ENCODE measurements around the gene GPR15.

Gene GPR15

DNA sequence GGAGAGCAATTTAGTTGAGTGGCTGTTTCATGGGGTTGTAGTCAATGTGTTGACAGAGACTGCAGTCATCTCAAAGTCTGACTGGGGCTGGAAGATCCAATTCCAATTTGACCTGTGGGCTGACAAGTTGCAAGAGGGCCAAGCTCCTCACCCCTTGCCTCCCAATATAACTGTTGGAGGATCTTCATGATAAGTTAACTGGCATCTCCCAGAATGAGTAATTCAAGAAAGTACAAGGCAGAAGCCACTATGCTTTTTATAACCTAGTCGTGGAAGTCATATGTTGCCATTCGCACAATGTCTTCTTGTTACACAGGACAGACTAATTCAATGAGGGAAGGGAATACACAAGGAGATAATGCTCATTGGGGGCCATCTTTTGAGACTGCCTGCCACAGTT, 29.1 kb downstream of the GPR15 start:
- Histone ChIP-seq H3K4me3 (replicated peaks; ENCODE audit: low read depth, low read length) (peak overlapping the region; percentile 69), H3K36me3 (ENCODE audit: control insufficient read depth, insufficient read depth, low read length) (no peaks in the 10 kb centered on the region), H3K27me3 (replicated peaks; ENCODE audit: control insufficient read depth, insufficient read depth, low read length) (no peaks in the 10 kb centered on the region)
- peak; percentile 44 for DNase-seq (ENCODE audit: extremely low read depth, insufficient read length)
- TF ChIP-seq, protein P1, sequence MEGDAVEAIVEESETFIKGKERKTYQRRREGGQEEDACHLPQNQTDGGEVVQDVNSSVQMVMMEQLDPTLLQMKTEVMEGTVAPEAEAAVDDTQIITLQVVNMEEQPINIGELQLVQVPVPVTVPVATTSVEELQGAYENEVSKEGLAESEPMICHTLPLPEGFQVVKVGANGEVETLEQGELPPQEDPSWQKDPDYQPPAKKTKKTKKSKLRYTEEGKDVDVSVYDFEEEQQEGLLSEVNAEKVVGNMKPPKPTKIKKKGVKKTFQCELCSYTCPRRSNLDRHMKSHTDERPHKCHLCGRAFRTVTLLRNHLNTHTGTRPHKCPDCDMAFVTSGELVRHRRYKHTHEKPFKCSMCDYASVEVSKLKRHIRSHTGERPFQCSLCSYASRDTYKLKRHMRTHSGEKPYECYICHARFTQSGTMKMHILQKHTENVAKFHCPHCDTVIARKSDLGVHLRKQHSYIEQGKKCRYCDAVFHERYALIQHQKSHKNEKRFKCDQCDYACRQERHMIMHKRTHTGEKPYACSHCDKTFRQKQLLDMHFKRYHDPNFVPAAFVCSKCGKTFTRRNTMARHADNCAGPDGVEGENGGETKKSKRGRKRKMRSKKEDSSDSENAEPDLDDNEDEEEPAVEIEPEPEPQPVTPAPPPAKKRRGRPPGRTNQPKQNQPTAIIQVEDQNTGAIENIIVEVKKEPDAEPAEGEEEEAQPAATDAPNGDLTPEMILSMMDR (IDR thresholded peaks at IDR 0.05; ENCODE audit: insufficient read depth, low read length, poor library complexity, severe bottlenecking), result no peak

DNA sequence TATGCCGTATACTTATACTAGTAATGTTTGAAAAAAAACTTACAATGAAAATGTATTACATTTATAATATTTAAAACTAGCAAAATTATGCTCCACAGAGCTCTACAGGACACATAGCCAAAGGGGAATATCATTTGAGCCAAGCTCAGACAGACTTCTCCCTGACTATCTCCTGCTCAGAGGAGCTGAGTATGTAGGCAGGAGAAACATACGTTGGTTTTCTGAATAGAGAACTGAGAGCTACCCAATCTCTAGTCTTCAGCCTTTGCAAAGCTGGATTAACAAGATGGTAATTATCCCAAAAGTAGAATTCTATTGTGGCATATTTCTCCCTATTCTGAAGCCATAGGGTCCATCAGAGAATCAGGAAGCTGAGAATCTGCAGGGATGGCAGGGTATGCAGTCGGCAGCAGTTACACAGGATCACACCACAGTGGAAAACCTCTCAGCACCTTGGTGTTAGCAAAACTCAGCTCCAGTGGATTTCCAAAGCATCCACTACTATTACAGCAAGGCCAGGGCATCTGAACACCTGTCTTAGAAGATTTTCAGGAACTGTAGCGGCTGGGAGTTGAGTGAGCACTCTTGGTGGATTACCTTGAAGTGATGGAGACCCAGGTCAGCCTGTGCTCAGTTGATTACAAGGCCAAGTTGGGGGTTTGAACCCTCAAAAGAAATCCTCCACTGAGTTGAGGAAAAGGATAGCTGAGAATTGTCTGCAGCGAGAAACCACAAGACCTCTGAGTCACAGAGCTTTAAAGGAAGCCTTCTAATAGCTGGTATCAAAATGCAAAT, 30.1 kb downstream of the GPR15 start:
- Histone ChIP-seq H3K36me3 (ENCODE audit: control insufficient read depth, insufficient read depth, low read length) (no peaks in the 10 kb centered on the region), H3K4me3 (replicated peaks; ENCODE audit: low read depth, low read length) (peak overlapping the region; percentile 69), H3K27me3 (replicated peaks; ENCODE audit: control insufficient read depth, insufficient read depth, low read length) (no peaks in the 10 kb centered on the region)
- TF ChIP-seq, protein P1 (IDR thresholded peaks at IDR 0.05; ENCODE audit: insufficient read depth, low read length, poor library complexity, severe bottlenecking), result no peak
- peak; percentile 41 for DNase-seq (ENCODE audit: extremely low read depth, insufficient read length)

- no peaks in the 10 kb centered on the region for H3K27me3 ChIP-seq (replicated peaks; ENCODE audit: control insufficient read depth, insufficient read depth, low read length)
- H3K36me3 ChIP-seq (ENCODE audit: control insufficient read depth, insufficient read depth, low read length), result no peaks in the 10 kb centered on the region
- peak overlapping the region; percentile 69 for H3K4me3 ChIP-seq (replicated peaks; ENCODE audit: low read depth, low read length)
- TF ChIP-seq, protein P1 (IDR thresholded peaks at IDR 0.05; ENCODE audit: insufficient read depth, low read length, poor library complexity, severe bottlenecking), result no peak
- peak; percentile 78 for DNase-seq (ENCODE audit: extremely low read depth, insufficient read length)
Measured at GRCh38 chr3:98563661-98564281, 32.0 kb downstream of the GPR15 start.

DNA sequence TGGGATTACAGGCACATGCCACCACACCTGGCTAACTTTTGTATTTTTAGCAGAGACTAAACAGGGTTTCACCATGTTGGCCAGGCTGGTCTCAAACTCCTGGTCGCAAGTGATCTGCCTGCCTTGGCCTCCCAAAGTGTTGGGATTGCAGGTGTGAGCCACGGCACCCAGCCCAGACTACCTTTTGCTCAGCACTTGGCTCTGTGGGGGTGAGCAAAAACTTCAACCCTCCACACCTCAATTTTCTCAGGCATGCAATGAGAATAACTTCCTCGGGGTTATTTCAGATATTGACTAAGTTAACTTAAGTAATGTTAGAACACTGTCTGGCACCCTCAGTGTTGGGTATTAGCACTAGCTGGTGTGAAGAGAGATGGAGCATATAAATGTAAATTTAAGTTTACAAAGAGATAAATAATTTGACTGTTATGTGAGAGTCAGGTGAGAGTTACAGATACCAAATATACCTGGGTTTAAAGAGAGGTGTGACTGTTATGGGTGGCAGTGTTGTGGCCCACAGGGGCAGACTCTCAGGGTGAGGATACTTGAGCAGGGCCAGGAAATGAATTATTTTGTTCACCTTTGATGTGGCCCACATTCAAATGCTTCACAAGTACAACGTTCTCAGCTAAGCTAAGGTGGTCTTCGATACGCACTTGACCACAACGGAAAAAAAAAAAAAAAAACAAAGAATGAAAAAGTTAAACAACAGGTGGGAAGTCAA, 32.7 kb downstream of the GPR15 start:
- H3K36me3 ChIP-seq (ENCODE audit: control insufficient read depth, insufficient read depth, low read length), result no peaks in the 10 kb centered on the region
- H3K4me3 ChIP-seq (replicated peaks; ENCODE audit: low read depth, low read length), result 0 out of 2 replicates have a peak overlapping the region, but pooled peaks have one; percentile 28
- H3K27me3 ChIP-seq (replicated peaks; ENCODE audit: control insufficient read depth, insufficient read depth, low read length), result no peaks in the 10 kb centered on the region
- peak; percentile 57 for DNase-seq (ENCODE audit: extremely low read depth, insufficient read length)
- TF ChIP-seq, protein P1 (IDR thresholded peaks at IDR 0.05; ENCODE audit: insufficient read depth, low read length, poor library complexity, severe bottlenecking), result no peak

DNA sequence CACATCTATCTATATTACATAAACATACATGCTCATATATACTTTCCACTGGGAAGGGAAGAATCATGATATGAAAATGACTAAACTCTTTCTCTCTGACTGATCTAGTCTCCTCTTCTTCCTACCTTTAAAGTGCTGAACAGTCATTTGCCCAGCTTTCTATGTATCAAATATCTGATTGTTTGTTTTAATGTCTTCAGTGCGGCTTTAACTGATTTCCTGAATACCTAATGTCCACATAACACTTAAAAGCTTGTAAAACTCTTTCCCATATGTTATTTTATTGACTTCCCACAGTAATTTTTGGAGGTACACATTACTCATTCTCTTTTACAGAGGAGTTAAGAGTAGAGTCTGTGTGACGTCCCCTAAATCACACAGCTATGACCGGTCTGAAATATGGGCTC, 33.5 kb downstream of the GPR15 start:
- peak; percentile 51 for DNase-seq (ENCODE audit: extremely low read depth, insufficient read length)
- H3K27me3 ChIP-seq (replicated peaks; ENCODE audit: control insufficient read depth, insufficient read depth, low read length), result no peaks in the 10 kb centered on the region
- no peaks in the 10 kb centered on the region for H3K36me3 ChIP-seq (ENCODE audit: control insufficient read depth, insufficient read depth, low read length)
- no peak overlapping the region; the same call in 1 of the 2 replicates for H3K4me3 ChIP-seq (replicated peaks; ENCODE audit: low read depth, low read length)
- TF ChIP-seq, protein P1 (IDR thresholded peaks at IDR 0.05; ENCODE audit: insufficient read depth, low read length, poor library complexity, severe bottlenecking), result no peak
